AG08396 (cell line): Measurements from ENCODE around the gene STON1.
"Not testable (repeated sequence)": the region's sequence is repeated elsewhere in the genome, so short reads cannot be mapped to it uniquely, and the experiment has no call there.

Experiments used
- DNase-seq: peaks from one replicate; pipeline ENCODE4 v3.0.0; 2012; ENCODE audit warnings: low spot score, mixed read lengths

STON1 gene, protein sequence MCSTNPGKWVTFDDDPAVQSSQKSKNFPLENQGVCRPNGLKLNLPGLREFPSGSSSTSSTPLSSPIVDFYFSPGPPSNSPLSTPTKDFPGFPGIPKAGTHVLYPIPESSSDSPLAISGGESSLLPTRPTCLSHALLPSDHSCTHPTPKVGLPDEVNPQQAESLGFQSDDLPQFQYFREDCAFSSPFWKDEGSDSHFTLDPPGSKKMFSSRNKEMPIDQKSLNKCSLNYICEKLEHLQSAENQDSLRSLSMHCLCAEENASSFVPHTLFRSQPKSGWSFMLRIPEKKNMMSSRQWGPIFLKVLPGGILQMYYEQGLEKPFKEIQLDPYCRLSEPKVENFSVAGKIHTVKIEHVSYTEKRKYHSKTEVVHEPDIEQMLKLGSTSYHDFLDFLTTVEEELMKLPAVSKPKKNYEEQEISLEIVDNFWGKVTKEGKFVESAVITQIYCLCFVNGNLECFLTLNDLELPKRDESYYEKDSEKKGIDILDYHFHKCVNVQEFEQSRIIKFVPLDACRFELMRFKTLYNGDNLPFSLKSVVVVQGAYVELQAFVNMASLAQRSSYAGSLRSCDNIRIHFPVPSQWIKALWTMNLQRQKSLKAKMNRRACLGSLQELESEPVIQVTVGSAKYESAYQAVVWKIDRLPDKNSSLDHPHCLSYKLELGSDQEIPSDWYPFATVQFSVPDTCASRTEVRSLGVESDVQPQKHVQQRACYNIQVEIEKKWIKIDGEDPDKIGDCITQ

DNA sequence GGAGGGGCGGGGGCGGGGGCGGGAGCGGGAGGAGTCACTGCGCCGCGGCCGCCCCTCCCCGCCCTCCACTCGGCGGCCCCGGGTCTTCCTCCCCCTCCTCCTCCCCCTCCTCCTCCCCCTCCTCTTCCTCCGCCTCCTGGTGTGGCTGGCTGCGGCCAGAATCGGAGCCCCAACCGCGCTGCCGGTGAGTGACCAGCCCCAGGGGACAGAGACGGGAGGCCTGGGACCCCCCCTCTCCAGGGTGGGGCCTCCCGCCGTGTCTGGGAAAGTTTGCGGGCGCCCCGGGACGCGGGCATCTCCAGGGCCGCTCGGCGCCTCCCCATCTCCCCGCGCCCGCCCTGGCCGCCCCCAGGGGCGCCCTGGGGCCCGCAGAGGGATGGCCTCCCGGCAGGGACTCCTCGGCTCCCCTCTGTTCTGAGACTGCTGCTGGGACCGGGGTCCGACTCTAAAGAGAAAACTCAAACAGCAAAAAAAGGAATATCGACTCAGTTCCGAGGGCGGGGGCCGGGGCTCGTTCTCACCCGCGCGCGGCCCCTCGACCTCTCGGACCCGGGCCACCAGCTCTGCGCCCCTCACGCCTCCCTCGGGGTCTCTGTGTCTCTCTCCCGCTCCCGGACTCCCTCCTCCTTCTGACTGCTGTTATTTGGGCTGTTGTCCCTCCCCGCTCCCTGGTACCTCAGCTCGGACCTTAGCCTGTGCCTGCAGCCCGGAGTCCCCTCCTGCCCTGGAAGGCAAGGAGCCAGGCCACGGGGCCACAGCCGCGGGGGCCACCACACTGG, at the start of gene STON1:
TSS of gene STON1 (plus strand) at position 122 of the 779 bp plus-strand sequence. CDS start 50,480 bp downstream, outside the sequence.
- peak; percentile 73 for DNase-seq

DNA sequence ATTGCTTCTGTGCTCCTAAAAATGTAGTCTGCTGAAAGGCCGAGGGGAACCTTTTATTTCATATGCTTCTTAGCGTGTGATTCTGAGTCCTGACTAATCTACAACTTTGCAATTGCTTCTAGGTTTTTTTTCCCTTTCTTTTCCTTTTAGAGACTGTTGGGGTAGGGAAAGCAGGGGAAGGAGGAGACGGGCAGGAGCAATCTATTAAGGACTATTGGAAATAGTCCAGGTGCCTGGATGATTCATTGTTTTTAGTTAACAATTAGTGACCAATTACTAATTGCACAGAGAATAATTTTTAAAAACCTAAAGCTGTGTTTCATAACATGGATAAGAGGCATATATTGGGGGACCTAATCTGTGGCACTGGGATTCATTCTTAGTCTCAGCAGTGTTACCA, 49.4 kb upstream of the STON1 start:
- DNase-seq = no peak

DNA sequence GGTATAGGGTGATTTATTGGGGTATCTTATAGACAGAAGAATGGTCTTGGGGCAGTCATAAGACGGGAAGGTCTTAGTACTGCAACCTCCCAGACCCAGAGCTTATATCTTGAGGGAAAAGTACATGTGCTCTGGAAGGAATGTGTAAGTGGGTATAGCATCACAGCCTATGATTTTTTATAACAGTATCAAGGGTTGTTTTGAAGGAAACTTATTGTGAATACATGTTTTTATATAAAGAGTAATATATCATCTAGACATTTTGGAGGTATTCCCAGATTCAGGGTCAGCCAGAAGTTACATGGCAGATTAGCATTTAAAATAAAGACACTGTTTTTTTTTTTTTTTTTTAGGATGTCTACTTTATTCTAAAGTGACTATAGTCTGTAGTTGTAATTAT, 47.6 kb upstream of the STON1 start:
- DNase-seq = no peak

DNA sequence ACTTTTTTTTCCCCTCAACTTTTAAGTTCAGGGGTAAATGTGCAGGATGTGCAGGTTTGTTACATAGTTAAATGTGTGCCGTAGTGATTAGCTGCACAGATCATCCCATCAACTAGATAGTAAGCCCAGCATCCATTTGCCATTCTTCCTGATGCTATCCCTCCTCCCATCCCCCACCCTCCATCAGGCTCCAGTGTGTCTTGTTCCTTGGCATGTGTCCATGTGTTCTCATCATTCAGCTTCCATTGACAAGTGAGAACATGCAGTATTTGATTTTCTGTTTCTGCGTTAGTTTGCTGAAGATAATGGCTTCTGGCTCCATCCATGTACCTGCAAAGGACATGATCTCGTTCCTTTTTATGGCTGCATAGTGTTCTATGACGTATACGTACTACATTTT, 47.2 kb upstream of the STON1 start:
- DNase-seq = no peak

DNA sequence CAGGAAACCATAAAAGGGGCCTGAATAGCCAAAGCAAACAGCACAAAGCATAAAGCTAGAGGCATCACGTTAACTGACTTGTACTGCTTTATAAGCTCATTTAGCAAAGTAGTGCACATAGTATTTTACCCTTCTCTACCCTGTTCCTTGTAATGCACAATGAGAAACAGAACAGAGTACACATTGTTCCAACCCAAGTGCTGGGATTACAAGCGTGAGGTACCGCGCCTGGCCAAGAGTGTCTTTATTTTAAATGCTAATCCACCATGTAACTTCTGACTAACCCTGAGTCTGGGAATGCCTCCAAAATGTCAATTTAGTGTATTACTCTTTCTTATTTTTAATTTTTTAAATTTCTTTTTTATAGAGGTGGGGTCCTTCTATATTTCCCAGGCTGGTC, 46.4 kb upstream of the STON1 start:
- DNase-seq = no peak

DNA sequence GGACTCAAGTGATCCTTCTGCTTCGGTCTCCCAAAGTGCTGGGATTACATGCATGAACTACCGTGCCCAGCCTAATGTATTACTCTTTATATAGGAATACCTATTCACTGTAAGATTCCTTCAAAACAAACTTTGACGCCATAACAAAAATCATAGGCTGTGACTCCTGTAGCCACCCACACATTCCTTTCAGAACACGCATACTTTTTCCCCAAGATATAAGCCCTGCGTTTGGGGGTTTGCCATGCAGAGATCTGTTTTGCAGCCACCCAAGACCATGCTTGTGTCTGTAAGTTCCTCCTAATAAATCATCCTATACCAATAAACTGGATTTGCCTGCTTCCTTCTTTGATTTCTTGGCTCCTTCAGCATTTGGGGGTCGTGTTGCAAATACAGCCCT, 46.0 kb upstream of the STON1 start:
- DNase-seq = peak; percentile 14

DNA sequence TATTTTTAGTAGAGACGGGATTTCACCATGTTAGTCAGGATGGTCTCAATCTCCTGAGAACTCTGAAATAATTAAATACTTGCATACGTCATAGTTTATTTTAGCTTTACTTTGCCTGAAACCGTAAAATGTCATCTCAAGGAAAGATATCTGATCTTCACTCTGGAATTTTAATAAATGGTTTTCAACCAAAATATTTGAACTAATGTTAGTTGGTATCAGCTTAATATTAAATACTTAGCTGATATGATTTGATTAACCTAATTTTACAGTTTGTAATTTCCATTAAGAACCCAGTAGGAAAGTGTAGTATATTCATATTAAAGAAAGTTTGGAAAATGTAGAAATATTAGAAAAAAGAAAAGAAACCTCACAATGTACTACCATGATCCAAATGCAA, 41.4 kb upstream of the STON1 start:
- DNase-seq = no peak

DNA sequence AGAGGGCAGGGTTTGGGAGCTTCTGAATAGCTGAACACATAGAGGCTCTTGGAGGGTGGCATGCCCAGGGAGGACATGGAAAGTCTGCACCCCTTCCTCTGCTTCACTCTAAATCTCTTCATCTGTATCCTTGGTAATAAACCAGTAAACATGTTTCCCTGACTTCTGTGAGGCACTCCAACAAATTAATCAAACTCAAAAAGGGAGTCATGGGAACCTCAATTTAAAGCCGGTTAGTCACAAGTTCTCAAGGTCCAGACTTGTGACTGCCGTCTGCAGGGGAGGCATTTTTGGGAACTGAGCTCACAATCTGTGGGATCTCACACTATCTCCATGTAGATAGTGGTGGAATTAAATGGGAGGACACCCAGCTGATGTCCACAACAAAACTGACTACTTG, 33.1 kb upstream of the STON1 start:
- DNase-seq = peak; percentile 25

DNA sequence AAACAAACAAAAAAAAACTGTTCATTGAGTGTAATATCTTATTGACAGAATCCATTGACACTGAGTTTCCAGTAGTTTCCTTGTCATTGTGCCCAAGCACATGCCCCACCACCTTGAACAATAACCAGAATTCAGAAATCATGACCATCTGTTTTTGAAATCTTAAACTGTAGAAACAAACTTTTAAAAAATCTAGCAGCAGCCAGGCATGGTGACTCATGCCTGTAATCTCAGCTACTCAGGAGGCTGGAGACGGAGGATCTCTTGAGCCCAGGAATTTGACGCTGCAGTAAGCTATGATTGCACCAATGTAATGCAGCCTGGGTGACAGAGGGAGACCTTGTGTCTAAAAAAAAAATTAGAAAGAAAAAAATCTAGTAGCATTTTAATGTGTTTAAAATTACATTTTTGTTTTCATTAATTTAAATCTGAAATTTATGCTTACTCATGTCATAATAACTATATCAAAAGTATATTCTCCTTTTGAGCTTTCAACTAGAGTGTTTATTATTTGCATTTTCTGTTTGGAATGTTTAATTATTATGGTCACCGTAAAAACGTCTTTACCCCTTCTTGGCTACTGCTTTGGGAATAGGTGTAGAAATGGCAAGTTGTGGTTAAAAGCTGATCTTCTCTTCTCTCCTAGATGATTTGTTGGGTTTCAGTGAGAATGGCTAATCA, 25.2 kb upstream of the STON1 start:
- DNase-seq = no peak

DNA sequence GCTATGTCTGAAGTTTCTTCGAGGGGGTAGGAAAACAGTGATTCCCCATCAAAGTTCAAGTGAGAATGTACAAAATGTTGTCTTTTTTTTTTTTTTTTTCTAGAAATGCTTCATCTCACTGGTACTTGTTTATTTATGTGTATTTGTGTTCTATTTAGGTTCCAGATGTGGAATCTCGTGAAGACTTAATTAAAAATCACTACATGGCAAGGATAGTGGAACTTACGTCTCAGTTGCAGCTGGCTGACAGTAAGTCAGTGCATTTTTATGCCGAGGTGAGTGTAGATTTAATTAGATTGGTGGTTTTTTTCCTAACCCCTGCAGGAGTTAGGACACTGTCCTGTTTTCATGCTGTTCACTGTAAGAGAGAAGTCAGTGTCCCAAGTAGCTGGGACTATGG, 22.8 kb upstream of the STON1 start:
- no peak for DNase-seq

DNA sequence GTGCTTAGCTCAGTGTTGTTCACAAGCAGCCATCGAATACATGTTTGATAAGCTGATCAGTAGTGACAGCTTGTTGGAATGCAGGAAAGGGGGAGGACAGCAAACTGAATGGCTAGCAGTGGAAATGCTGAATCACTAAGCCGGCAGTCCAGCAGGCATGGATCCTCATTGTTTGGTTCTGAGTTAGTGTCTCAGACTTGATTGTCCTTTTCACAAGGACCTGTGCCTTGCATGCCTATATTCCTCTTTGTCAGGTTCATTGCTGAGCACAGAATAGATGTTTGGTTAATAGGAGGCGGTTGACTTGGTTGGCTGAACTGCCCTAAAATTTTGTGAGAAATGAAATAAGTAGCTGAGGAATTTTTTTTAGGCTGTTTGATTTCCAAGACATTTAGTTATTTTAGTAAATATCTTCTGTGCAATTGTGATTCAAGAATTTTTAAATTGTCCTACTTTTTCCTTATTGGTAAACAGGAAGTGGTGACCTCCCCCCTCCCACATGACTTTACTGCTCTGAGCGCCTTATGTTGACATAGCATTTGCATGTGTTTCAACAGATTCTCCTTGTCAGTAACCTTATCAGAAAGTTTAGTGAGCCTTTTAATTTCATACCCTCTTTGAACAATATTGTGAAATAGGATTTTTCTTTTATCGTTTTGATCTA, 21.4 kb upstream of the STON1 start:
- DNase-seq = peak; percentile 64

DNA sequence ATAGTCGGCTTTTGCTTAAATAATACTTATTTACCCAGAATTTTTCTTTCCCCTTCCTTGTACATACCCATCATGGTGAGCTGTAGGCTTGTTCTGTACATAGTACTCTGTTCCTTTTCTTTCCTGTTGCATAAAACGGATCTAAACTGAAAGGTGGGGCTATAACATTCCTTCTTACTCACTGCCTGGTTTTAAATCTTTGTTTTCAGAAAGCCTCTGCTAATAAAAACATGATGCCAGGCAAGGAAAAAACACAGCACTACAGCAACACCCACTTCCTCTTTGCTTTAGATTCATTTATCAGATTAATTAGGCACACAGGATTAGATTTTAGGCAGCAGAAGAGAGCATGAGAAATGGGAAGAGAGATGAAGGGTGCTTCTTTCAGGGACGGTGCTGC, 19.6 kb upstream of the STON1 start:
- no peak for DNase-seq

DNA sequence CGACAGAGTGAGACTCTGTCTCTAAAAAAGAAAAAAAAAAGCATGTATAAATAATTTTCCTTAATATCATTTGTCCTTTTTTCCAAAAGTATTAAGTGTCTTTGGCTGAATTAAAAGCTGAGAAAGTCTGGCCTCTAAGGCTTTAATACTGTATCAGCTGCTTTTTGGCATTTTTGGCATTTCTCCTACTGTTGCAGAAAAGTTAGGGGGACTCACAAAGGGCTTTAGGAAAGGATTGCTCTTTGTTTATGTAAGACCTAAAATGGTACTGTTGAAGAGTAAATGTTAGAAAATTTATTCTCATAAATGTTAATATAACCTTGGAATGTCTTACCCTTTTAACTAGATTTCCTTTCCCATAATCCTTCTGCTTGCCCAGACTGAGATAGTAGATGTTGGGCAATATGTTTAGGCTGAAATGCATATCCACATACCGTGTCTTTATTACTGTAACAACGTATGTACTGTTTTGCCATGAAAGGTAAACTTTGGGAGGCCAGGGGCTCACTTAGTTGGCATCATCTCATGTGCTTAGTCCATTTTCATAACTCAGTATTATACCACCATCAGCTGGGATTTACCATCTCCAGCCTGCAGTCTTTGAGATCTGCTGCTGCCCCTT, 18.0 kb upstream of the STON1 start:
- no peak for DNase-seq

DNA sequence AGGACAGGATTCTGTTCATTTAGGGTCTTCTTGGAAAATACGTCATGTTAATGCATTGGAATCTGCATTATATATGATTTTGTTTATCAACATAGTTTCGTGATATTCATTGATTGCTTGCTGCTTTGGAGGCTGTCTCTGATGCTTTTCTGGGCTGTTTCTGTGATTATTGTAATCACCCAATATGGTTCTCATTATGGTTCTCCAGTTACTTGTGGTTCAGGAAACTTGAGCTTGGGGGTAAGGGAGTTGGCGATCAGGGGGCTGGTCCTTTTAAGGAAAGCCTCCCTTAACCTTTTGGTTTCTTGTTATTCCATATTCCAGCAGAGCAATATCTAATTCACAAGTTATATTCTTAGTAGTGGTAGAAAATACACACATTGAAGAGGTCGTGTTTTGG, 17.4 kb upstream of the STON1 start:
- DNase-seq = no peak

DNA sequence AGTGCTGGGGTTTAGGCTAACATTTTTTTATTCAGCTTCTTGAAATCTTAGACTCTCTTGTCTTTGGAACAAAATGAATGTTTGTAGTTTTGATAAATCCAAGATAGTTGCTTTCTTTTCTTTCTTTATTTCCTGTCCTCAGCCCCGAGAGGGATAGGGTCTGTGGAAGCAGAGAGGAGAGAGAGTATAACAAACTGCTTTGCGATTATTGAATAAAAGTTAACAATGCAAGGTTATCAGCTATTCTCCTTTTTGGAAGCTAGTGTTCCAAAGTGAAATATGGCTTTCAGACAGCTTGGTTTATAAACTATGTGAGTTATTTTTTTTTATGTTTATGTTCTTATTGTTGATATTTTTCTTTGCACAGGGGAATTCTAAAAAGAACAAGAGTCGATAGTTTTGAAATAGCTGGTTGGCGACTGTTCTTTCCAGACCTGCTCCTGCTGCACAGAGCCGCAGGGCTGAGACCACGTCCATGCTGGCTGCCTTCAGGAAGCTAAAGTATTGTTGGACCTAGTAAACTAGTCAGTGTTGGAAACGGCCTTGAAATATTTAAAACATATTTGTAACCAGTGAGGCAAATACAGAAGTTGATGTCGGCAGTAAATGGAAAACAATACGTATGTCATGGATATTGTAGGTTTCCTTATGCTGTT, 15.5 kb upstream of the STON1 start:
- no peak for DNase-seq

DNA sequence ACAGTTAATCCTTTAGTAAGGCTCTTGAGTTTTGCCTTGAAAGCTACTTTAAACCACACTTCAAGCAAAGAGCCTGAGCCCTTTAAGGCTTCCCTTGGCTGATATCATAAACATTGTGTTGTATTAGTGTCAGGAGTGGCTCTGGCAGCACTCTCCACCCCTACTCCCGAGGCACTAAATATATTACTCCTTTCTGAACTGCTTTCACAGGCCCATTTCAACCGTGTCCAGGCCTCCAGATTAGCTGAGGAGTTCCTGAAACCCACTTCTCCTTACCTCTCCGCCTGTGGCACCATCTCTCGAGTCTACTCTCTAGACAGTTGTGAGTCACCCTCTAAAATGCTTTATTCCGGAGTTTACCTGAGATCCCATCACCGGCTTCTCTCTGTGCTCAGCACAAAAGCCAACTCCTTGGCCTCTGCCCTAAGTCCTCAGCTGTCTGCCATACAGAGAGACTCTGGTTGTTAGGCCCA, 14.4 kb upstream of the STON1 start:
- DNase-seq = no peak

DNA sequence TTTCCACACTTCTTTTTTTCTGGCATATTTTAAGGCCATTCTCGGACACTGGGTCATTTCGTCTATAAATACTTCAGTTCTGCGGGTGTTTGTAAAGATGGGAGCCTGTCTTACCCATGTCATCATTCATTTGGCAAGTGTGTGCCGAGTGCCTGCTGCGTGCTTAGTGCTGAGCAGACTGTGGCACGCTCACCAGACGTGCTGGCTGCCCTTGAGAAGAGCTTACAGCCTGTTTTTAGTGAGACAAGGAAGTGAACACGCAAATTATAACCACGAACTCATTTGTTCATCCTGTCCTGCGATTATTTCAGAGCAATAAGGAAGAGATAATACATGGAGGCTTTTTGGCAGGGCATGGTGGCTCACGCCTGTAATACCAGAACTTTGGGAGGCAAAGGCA, 10.4 kb upstream of the STON1 start:
- DNase-seq = no peak

DNA sequence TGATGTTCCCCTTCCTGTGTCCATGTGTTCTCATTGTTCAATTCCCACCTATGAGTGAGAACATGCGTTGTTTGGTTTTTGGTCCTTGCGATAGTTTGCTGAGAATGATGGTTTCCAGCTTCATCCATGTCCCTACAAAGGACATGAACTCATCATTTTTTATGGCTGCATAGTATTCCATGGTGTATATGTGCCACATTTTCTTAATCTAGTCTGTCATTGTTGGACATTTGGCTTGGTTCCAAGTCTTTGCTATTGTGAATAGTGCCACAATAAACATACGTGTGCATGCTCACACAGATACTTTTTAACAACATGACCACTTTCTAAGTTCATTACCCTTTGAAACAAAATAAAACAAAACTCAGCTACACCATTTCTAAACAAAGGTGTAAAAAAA, 5.2 kb upstream of the STON1 start:
- not testable (repeated sequence) for DNase-seq

DNA sequence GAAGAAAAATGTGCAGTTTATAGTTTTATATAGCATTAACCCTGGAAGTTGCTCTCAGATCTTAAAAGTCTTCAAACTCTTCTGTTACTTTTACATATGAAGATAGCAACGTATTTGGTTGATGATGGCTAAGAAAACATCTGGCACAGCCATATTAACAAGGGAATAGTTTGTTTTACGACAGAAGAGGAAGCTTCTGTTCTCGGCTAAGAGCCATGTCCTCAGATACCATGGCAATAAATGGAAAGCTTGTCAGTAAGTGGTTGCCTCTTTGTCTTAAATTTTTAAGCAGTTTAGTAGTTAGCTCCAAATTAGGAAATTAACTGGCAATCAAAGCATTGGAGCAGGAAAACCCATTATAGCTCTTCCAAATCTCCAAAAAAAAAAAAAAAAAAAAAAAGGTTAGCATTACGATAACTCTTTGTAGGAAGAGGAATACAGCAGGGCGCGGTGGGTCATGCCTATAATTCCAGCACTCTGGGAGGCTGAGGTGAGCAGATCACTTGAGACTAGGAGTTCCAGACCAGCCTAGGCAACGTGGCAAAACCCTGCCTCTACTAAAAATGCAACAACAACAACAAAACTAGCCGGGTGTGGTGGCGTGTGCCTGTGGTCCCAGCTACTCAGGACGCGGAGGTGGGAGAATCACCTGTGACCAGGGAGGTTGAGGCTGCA, 4.5 kb upstream of the STON1 start:
- no peak for DNase-seq
